Suprapubic skin (tissue), 4 donors: Measurements from ENCODE around the gene NXPH2.

Experiments used
- CTCF ChIP-seq, 2 donors: fragments of 200-600 bp in 1 of 2; fragments of 450-650 bp in 1 of 2; sonication (generic) in 1 of 2; IDR thresholded peaks; one replicate each; pipeline ENCODE4 v1.5.1; 2016 to 2019; ENCODE audit warnings: antibody characterized with exemption in 2 of 2, mild to moderate bottlenecking in 1 of 2, moderate library complexity in 1 of 2
- EP300 ChIP-seq: sonication (generic); formaldehyde crosslinking; IDR thresholded peaks from one replicate; pipeline ENCODE4 v1.6.1; 2017; ENCODE audit warnings: antibody characterized with exemption
- POLR2A ChIP-seq, 2 donors: fragments of 450-650 bp; IDR thresholded peaks; one replicate each; pipeline ENCODE4 v1.6.1; 2017; ENCODE audit warnings: antibody characterized with exemption in 2 of 2, mild to moderate bottlenecking in 2 of 2, moderate library complexity in 2 of 2
- POLR2AphosphoS5 ChIP-seq, 3 donors: sonication (generic); formaldehyde crosslinking; IDR thresholded peaks; one replicate each; pipeline ENCODE4 v1.6.1; 2017; ENCODE audit warnings: antibody characterized with exemption in 3 of 3

DNA sequence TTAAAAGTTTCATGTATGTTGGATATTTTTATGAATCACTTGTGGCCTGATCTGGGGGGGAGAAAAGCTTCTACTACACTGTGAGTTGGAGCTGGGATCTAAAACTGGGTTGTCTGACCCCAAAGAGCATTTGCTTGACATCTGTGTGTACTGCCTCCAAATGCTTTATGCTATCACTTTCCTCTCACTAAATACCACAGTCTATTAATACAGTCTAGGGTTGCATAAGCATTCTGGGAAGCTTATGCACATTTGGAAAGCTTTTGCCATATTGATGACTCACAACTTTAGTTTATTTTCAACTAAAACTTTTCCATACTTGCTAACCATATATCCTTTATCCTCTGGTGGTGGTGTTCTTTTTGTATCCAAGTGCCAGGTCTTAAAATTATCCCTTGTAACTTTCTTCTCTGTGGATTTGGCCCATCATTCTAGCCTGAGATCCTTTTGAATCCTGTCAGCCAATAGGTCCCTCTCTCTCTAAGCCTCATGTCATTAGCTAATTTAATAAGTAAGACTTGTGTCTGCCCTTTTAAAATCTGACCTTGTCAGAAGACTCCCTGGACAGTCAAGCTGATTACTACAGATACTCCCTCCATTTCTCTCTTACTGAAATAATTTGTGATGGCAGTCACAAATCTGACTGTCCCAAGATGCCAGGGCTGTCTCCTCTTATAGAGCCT lies 72.7 kb downstream of the NXPH2 start:
- no peak for TF ChIP-seq CTCF (IDR thresholded peaks at IDR 0.05)
- TF ChIP-seq POLR2A (IDR thresholded peaks at IDR 0.05), result no peak
- TF ChIP-seq EP300, result no peak
- TF ChIP-seq POLR2AphosphoS5 (IDR thresholded peaks at IDR 0.05), result no peak
